ENCODE measurements around the gene ZMIZ2.

The ZMIZ2 gene

DNA sequence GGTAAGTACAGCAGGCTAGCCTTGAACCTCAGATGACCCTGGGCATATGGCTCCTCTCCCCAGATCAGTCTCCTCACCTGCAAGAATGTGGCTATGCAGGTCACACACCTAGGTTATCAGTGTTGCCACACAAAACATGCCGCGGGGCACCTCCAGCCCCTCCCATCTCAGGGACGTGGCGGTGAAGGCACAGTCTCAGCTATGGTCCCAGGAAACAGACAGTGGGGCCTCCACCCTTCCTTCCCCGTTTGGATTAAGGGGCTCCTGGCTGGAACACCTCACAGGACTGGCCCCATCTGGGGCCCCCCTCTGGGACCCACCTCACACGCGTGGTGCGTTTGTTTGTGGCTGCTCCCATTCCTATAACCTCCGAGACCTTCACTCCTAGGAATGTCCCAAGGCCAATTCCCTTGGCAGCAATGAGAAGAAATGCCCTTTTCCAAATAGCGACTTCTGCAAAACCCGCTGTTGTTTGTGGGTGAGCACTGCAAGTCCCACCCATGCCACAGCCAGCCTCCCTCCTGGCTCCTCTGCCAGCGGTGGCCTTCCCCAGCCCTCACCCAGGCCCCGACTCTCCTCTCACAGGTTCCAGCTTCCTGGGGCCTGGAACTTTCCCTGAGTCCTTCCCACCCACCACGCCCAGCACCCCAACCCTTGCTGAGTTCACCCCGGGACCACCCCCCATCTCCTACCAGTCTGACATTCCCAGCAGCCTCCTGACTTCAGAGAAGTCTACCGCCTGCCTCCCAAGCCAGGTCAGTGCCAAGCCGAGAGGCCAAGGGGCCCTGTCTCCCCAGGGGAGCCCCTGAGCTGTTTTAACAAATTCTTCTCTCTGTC lies 17.1 kb downstream of the ZMIZ2 start:
- no peak overlapping the region for H3K27ac ChIP-seq (ENCODE audit: low read length)
- H3K9ac ChIP-seq (ENCODE audit: low read length) = no peak overlapping the region
- no peaks in the 10 kb centered on the region for H3K9me3 ChIP-seq (ENCODE audit: insufficient read depth, low read length)
- H4K20me1 ChIP-seq (ENCODE audit: insufficient read depth, low read length) = peaks cover 12% of the 10 kb centered on the region; the same call in 1 of the 2 replicates
- H3K4me1 ChIP-seq (ENCODE audit: low read length) = peaks cover 20% of the 10 kb centered on the region
- H3K4me3 ChIP-seq (ENCODE audit: low read length) = no peak overlapping the region
- no peak overlapping the region for H3K4me2 ChIP-seq (ENCODE audit: low read length)
- TF ChIP-seq EZH2phosphoT487 (IDR thresholded peaks at IDR 0.05; ENCODE audit: low read depth) = no peak
- TF ChIP-seq, protein P1, sequence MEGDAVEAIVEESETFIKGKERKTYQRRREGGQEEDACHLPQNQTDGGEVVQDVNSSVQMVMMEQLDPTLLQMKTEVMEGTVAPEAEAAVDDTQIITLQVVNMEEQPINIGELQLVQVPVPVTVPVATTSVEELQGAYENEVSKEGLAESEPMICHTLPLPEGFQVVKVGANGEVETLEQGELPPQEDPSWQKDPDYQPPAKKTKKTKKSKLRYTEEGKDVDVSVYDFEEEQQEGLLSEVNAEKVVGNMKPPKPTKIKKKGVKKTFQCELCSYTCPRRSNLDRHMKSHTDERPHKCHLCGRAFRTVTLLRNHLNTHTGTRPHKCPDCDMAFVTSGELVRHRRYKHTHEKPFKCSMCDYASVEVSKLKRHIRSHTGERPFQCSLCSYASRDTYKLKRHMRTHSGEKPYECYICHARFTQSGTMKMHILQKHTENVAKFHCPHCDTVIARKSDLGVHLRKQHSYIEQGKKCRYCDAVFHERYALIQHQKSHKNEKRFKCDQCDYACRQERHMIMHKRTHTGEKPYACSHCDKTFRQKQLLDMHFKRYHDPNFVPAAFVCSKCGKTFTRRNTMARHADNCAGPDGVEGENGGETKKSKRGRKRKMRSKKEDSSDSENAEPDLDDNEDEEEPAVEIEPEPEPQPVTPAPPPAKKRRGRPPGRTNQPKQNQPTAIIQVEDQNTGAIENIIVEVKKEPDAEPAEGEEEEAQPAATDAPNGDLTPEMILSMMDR (IDR thresholded peaks at IDR 0.05; ENCODE audit: low read depth, low read length) = no peak
- H3K79me2 ChIP-seq (ENCODE audit: low read length) = no peaks in the 10 kb centered on the region
- no peaks in the 10 kb centered on the region for H3K27me3 ChIP-seq (ENCODE audit: low read depth, low read length)
- H3K36me3 ChIP-seq (replicated peaks; ENCODE audit: low read depth, low read length) = peaks cover 72% of the 10 kb centered on the region
- H2AFZ ChIP-seq (ENCODE audit: low read depth, low read length) = no peak overlapping the region

DNA sequence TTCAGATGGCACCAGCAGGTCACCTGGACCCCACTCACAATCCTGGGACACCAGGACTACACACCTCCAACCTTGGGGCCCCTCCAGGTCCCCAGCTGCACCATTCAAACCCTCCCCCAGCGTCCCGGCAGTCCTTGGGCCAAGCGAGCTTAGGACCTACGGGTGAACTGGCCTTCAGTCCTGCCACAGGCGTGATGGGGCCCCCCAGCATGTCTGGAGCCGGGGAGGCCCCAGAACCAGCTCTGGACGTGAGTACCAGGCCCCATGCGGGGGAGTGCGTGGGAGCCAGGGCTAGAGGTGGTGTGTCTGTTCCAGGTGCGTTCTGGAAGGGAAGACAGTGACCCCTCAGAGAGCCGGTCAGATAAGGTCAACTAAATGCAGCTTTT lies 17.8 kb downstream of the ZMIZ2 start:
- H3K27me3 ChIP-seq (ENCODE audit: low read depth, low read length) = no peaks in the 10 kb centered on the region
- H3K4me1 ChIP-seq (ENCODE audit: low read length) = peaks cover 23% of the 10 kb centered on the region
- no peak overlapping the region for H3K9ac ChIP-seq (ENCODE audit: low read length)
- TF ChIP-seq EZH2phosphoT487 (IDR thresholded peaks at IDR 0.05; ENCODE audit: low read depth) = no peak
- TF ChIP-seq, protein P1 (IDR thresholded peaks at IDR 0.05; ENCODE audit: low read depth, low read length) = no peak
- H3K27ac ChIP-seq (ENCODE audit: low read length) = no peak overlapping the region
- H3K4me3 ChIP-seq (ENCODE audit: low read length) = no peak overlapping the region
- no peak overlapping the region for H2AFZ ChIP-seq (ENCODE audit: low read depth, low read length)
- H3K36me3 ChIP-seq (replicated peaks; ENCODE audit: low read depth, low read length) = peaks cover 67% of the 10 kb centered on the region
- H4K20me1 ChIP-seq (ENCODE audit: insufficient read depth, low read length) = peaks cover 12% of the 10 kb centered on the region; the same call in 1 of the 2 replicates
- H3K9me3 ChIP-seq (ENCODE audit: insufficient read depth, low read length) = no peaks in the 10 kb centered on the region
- H3K4me2 ChIP-seq (ENCODE audit: low read length) = no peak overlapping the region
- H3K79me2 ChIP-seq (ENCODE audit: low read length) = no peaks in the 10 kb centered on the region

DNA sequence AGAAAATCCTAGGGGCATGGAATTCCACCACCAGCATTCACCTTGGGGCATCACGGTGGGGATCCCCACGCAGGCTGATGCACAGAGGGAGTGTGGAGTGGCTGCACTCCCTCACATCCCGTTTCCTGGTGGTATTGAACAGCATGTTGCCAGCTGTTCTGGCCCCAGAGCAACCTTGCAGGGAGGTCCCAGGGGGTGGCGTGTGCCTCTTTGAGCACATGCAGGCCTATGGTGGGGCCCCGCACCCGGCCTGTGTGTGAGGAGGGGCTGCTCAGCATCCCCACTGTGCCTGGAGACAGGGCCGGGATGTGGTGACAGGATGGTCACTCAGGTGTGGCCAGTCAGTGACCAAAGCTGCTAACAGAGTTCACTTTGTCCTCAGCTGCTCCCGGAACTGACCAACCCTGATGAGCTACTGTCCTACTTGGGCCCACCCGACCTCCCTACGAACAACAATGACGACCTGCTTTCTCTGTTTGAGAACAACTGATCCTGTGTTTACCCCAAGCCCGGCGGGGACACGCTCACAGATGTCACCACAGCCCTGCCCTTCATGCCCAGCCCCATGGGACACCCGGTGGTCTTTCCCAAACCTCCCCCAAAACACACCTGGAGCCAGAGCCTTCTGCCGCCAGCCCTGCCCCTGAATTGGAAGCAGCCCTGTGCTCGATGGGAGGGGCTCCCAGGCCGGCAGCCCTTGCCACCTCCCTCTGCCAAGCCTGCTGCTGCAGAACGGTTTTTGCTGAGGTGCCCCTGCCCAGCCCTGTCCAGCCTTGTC lies 18.7 kb downstream of the ZMIZ2 start:
- Histone ChIP-seq H3K27me3 (ENCODE audit: low read depth, low read length) (no peaks in the 10 kb centered on the region), H2AFZ (ENCODE audit: low read depth, low read length) (no peak overlapping the region), H3K36me3 (replicated peaks; ENCODE audit: low read depth, low read length) (peaks cover 63% of the 10 kb centered on the region), H3K79me2 (ENCODE audit: low read length) (no peaks in the 10 kb centered on the region), H3K4me1 (ENCODE audit: low read length) (peaks cover 28% of the 10 kb centered on the region), H3K9me3 (ENCODE audit: insufficient read depth, low read length) (no peaks in the 10 kb centered on the region), H4K20me1 (ENCODE audit: insufficient read depth, low read length) (peaks cover 8% of the 10 kb centered on the region; the same call in 1 of the 2 replicates), H3K4me3 (ENCODE audit: low read length) (no peak overlapping the region), H3K9ac (ENCODE audit: low read length) (no peak overlapping the region), H3K27ac (ENCODE audit: low read length) (no peak overlapping the region), H3K4me2 (ENCODE audit: low read length) (no peak overlapping the region)
- TF ChIP-seq, protein P1 (IDR thresholded peaks at IDR 0.05; ENCODE audit: low read depth, low read length) = no peak
- no peak for TF ChIP-seq EZH2phosphoT487 (IDR thresholded peaks at IDR 0.05; ENCODE audit: low read depth)

Measured in OCI-LY3 (cell line).